ENCODE data around the gene EBP. TPM values are rescaled to one million over a fixed set of nuclear protein-coding genes. Genes with fewer than 3 reads are reported as not detected.

EBP gene
- total RNA-seq, 1 donor from 2014 or later: 66.0 TPM

GRCh38 chrX:48491809-48492208, 29.8 kb upstream of the EBP start:
- Mint-ChIP-seq H3K36me3 (ENCODE audit: low read depth, unreplicated experiment) (no peaks in the 10 kb centered on the region), H3K27ac (ENCODE audit: unreplicated experiment) (no peak overlapping the region), H3K9me3 (ENCODE audit: unreplicated experiment) (no peaks in the 10 kb centered on the region), H3K4me1 (ENCODE audit: unreplicated experiment) (peaks cover 5% of the 10 kb centered on the region), H3K27me3 (ENCODE audit: unreplicated experiment) (peaks cover 2% of the 10 kb centered on the region), H3K4me3 (ENCODE audit: unreplicated experiment) (no peak overlapping the region)
- TF ChIP-seq CTCF (IDR thresholded peaks at IDR 0.05; ENCODE audit: unreplicated experiment): no peak
- no peak for DNase-seq (ENCODE audit: low spot score)

GRCh38 chrX:48492293-48492910, 29.2 kb upstream of the EBP start:
- no peak for DNase-seq (ENCODE audit: low spot score)
- no peak overlapping the region for H3K27ac Mint-ChIP-seq (ENCODE audit: unreplicated experiment)

GRCh38 chrX:48493890-48494364, 27.7 kb upstream of the EBP start:
- Mint-ChIP-seq H3K27ac (ENCODE audit: unreplicated experiment) (no peak overlapping the region), H3K4me3 (ENCODE audit: unreplicated experiment) (no peak overlapping the region), H3K4me1 (ENCODE audit: unreplicated experiment) (peaks cover 5% of the 10 kb centered on the region), H3K36me3 (ENCODE audit: low read depth, unreplicated experiment) (no peaks in the 10 kb centered on the region), H3K27me3 (ENCODE audit: unreplicated experiment) (peaks cover 4% of the 10 kb centered on the region), H3K9me3 (ENCODE audit: unreplicated experiment) (no peaks in the 10 kb centered on the region)
- TF ChIP-seq CTCF (IDR thresholded peaks at IDR 0.05; ENCODE audit: unreplicated experiment): no peak
- DNase-seq (ENCODE audit: low spot score): peak; percentile 47

More at GRCh38 chrX:48492293-48492910, 29.2 kb upstream of the EBP start:
- H3K4me1 Mint-ChIP-seq (ENCODE audit: unreplicated experiment): peaks cover 5% of the 10 kb centered on the region
- peaks cover 2% of the 10 kb centered on the region for H3K27me3 Mint-ChIP-seq (ENCODE audit: unreplicated experiment)
- TF ChIP-seq CTCF (IDR thresholded peaks at IDR 0.05; ENCODE audit: unreplicated experiment): no peak
- no peaks in the 10 kb centered on the region for H3K36me3 Mint-ChIP-seq (ENCODE audit: low read depth, unreplicated experiment)
- H3K9me3 Mint-ChIP-seq (ENCODE audit: unreplicated experiment): no peaks in the 10 kb centered on the region
- H3K4me3 Mint-ChIP-seq (ENCODE audit: unreplicated experiment): no peak overlapping the region

- H3K4me3 Mint-ChIP-seq (ENCODE audit: unreplicated experiment): no peak overlapping the region
- no peaks in the 10 kb centered on the region for H3K36me3 Mint-ChIP-seq (ENCODE audit: low read depth, unreplicated experiment)
- no peak for DNase-seq (ENCODE audit: low spot score)
- H3K9me3 Mint-ChIP-seq (ENCODE audit: unreplicated experiment): no peaks in the 10 kb centered on the region
- no peak overlapping the region for H3K27ac Mint-ChIP-seq (ENCODE audit: unreplicated experiment)
- peaks cover 5% of the 10 kb centered on the region for H3K4me1 Mint-ChIP-seq (ENCODE audit: unreplicated experiment)
- TF ChIP-seq CTCF (IDR thresholded peaks at IDR 0.05; ENCODE audit: unreplicated experiment): no peak
- peaks cover 6% of the 10 kb centered on the region for H3K27me3 Mint-ChIP-seq (ENCODE audit: unreplicated experiment)
Observed at GRCh38 chrX:48496660-48497059, 24.9 kb upstream of the EBP start.

GRCh38 chrX:48497871-48498270, 23.7 kb upstream of the EBP start:
- H3K27ac Mint-ChIP-seq (ENCODE audit: unreplicated experiment): no peak overlapping the region
- no peaks in the 10 kb centered on the region for H3K9me3 Mint-ChIP-seq (ENCODE audit: unreplicated experiment)
- DNase-seq (ENCODE audit: low spot score): no peak
- H3K36me3 Mint-ChIP-seq (ENCODE audit: low read depth, unreplicated experiment): no peaks in the 10 kb centered on the region
- no peak overlapping the region for H3K4me3 Mint-ChIP-seq (ENCODE audit: unreplicated experiment)
- H3K27me3 Mint-ChIP-seq (ENCODE audit: unreplicated experiment): peaks cover 6% of the 10 kb centered on the region
- no peak for TF ChIP-seq CTCF (IDR thresholded peaks at IDR 0.05; ENCODE audit: unreplicated experiment)
- H3K4me1 Mint-ChIP-seq (ENCODE audit: unreplicated experiment): no peaks in the 10 kb centered on the region
